Glomerular visceral epithelial cell (primary cell): ENCODE data around the gene CCDC160.
"Not testable (repeated sequence)": the region's sequence is repeated elsewhere in the genome, so short reads cannot be mapped to it uniquely, and the experiment has no call there.

Source experiments
- DNase-seq: peaks from one replicate; pipeline ENCODE4 v3.0.0-alpha.2; 2016; ENCODE audit errors: extremely low spot score

The CCDC160 gene

DNA sequence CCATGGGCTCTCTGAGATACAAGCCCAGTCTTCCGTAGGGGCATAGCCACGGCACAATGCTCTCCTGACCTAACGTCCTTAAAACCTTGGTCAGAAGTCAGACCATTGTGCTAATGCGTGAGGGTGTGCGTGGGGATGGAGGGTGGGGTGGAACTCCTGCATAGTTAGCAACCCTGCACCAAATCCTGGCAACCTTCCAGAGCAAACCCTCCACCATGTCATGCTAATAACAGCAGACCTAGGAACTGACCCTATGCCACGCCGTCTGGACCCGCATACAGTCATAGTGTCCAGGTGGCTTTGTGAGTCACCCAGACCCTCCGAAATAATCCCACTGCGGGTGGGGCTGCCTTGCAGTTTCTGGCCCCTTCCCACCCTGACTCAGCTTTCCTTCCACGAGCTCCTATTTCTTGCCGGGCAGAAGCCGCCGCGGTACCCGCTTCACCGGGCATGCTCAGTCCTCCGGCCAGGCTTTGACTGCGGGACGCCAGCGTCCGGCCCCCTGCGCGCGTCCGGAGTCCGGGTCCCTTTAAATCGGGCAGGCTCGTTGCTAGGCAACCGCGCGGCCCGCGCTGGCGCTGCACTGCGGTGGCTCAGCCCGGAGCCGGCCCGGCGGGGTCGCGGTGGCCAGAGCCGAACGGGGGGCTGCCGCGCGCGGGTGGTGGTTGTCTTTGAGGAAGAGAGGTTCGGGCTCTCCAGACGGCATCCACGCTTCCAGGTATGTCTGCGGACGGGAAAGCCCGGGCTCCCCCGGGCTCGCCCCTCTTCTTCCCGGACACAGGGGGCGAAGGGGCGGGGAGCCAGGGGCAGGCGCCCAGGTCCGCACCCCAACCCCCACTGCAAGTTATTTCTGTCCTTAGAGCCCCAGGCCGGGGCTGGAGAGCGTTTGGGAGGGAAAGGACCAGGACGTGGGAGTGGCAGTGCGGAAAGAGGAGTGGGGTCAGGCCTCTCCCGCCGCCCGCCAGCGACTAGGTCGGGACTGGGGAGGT lies at the start of gene CCDC160:
Gene CCDC160, plus strand, starts transcription at position 557 of the 989 bp plus-strand sequence. CDS start 7,619 bp downstream, outside the sequence.
- DNase-seq: peak; percentile 21

DNA sequence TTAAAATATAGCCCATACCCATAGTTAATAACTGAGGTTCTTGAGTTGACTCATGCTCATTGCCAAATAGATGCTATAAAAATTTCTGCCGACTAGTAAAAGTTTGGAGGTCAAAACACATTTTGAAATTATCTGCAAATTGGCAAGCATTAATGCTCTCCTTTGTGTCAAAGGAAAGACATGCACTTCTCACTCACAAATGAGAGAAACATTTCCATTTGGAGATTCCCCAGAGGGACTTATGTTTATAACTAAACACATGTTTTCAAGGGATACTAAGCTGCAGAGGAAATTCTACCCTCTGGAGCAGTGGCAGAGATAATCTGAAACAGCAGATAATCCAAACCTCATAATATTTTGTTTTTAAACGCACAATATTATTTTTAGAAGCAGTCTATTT lies 45.7 kb upstream of the CCDC160 start:
- no peak for DNase-seq

DNA sequence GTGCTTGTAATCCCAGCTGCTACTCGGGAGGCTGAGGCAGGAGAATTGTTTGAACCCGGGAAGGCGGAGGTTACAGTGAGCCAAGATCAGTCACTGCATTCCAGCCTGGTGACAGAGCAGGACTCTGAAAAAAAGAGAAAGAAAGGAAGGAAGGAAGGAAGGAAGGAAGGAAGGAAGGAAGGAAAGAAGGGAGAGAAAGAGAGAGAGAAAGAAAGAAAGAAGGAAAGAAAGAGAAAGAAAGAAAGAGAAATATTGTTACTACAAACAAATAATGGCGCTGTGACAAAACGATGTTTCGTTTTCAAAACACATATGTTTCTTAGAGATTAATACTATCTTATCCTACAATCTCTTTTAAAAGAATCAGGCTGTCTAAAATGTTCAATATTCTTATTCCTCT lies 42.1 kb upstream of the CCDC160 start:
- DNase-seq: no peak

DNA sequence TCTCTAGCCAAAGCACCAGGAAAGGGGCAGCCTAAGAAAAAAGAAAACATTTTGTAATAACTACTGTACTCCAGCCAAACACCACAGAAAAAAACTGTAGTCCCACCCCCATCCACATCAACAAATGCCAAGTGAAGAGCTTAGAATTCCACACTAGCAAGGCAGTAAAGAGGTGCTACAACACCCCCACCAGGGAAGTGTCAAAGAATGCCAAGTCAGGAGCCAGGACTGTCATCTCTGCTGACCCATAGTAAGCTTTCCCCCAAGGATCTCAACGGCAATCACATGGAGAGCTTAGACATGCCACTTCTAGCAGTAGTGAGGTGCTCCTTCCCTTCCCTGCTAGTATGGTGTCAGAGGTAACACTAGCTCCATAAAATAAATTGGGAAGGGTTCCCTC lies 34.4 kb upstream of the CCDC160 start:
- DNase-seq: no peak

DNA sequence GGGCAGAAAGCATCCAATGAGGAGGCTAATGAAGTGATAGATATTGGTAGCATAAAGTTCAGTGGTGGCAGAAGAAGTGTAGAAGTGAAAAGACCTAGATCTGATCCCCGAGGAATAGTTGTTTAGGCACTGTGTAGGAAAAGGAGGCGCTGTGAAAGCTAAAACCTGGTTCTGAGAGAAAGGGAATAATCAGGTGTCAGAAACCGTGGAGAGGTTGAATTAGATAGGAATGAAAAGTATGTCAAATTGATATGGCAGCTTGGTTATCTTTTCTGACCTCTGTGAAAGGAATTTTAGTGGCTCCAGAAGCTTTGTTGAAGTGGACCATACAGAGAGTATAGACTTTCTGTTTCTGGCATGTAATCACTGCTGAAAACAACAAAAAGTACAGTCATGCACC lies 30.8 kb upstream of the CCDC160 start:
- DNase-seq: no peak

DNA sequence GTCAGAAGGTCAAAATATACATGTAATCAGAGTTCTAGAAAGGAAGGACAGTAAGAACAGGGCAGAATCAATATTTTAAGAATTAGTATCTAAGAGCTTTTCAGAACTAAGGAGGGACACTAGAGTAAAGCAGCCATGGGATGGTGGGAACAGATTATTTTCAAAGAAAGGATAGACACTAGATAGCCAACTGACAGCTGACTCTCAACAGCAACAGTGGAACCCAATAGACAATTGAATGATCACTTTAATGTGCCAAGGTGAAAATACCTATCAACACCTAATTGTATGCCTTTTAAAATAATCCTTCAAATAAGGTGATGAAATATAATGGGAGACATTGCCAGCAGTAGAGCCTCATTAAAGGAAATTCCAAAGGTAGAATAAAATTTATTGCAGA lies 26.5 kb upstream of the CCDC160 start:
- no peak for DNase-seq

DNA sequence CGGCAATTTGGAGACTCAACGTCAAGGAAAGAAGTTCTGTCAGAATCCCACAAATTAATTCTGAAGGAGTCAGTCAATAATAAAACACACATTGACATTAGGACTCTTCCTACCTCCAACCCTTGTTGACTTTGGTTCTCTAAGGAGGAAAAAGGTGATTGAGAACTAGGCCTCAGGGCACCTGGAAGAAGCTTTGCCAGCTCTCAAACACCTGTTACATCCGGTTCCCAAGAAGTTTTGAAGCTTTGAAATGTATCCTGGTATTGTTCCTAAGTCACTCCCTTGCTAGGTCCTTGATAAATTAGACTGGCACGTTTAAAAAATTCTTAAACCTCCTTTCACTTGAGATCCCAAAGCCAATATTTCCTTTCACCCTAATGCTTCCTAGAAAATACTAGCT lies 1.7 kb upstream of the CCDC160 start:
- no peak for DNase-seq

DNA sequence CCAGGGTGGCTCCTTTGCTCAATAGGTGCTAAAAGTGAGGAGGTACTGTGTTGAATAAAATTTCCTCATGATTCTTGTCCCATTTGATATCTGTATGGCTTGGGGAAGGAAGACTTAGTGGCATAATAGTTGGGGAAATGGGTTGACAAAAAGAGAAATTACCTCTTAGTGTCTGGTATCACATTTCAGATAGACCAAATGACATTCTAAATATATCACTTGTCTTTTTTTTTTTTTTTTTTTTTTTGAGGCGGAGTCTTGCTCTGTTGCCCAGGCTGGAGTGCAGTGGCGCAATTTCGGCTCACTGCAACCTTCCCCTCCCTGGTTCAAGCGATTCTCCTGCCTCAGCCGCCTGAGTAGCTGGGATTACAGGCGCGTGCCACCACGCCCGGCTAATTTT lies 1.2 kb downstream of the CCDC160 start:
- DNase-seq: not testable (repeated sequence)

DNA sequence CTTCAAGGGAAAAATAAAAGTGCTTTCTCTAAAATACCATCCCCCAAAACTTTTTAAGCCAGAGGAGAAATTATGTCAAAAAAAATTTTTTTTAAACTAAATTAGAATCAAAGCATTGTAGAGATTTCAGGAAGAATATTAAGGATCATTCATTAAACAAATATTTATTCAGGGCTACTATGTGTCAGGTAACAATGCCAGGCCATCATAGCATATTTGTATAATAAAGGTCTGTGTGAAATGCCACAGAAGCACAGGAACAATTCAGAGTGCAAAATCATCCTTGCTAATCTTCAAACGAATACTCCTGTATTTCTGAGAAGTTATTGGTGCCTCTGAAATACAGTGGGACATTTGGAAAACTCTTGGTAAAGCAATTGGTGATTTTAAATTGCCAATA lies 2.0 kb downstream of the CCDC160 start:
- DNase-seq: no peak

DNA sequence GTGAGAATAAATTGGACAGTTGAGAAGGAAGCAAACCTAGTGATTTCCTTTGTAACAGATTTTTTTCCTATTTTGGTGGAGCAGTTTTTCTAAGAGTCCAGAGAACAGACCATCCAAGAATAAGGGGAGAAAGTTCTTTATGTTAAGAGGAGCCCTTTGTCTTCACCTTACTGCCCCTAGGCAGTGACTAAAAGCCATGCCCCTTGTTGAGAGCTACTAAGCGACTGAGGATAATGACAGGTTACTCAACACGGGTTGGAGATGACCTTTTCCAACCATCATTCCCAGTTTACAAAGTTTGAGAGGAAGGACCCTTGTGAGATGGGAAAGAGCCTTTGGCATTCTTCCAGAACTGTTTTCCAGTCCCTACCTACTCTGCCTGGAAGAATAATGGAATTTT lies 3.2 kb downstream of the CCDC160 start:
- DNase-seq: no peak

DNA sequence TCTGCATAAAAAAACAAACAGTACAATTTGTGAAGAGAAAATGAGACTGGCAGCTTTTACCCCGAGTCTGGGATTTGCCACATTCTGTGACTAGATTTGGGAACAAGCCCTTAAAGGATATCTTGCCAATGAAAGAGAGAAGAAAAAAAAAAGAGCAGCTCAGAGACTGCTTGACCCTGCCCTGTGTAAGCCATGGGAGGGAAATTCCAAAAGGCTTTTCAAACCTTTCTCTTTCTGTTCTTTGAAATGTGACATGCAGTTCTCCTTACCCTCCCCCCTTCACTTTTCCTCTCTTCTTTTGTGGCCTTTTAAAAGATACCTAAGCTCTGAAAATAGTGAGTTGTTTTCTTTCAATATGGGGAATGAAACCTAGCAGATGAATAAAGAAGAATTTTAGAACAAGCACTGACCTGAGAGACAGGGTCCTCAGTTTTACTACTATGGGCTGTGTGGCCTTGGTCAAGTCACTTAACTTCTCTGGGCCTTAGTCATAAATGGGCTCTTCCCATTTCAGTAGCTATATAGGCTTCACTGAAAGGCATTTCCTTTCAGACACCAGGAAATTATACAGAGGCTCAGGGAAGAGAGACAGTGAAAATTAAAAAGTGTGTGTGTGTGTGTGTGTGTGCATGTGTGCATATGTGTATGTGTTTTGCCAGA lies 5.1 kb downstream of the CCDC160 start:
- DNase-seq: no peak

DNA sequence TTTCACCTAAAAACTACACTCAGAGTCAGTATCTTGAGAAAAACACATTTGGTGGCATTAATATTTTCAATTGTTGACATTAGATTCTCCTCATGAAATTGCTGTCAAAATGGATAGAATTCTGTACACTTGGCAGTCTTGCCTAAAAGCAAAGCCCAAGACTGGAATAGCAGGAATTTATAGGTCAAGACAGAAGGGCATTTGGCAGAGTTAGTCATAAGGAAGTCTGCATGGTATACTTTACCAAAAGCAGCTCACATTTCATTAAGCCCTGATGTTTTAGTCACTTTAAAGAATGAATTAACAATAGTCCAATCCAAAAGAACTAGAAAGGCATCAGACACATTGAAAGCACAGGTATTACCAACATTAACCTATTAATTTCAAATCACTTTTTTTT lies 7.1 kb downstream of the CCDC160 start:
- DNase-seq: no peak

DNA sequence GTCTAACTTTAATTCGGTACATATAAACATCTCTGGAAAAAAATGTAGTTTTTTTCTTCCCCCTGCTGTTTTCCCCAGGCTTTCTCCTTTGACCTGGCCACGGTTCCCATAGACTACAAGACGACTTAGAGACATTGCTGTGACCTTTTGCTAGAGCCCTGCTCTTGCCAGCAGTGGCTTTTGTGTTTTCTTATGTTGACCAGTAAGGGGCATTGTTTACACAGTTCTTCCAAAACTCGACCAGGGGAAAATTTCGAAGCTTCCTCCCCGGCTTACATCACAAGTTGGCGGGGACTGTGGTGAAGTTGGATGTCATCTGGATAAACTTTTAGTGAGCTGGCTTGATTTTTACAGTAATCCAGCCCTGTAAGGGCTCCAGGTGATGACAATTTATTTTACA lies 9.3 kb downstream of the CCDC160 start:
- DNase-seq: no peak

DNA sequence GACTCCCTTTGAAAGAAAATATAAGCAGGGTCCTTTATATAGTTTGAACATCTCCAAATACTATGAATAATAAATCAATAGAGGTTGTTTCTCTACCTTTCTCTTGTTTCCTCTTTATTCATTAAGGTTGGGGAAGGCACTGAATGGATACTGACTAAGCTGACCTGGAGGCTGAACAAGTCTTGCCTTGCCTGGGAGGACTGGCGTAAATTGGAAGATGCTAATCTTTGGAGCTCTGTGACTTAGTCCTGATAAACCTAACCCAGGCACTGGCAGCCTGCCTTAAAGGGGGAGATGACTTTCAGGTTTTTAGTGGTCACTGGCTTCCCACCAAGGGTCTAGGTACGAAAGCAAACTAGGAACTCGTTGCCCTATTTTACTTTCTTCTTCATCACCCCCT lies 10.5 kb downstream of the CCDC160 start:
- no peak for DNase-seq

DNA sequence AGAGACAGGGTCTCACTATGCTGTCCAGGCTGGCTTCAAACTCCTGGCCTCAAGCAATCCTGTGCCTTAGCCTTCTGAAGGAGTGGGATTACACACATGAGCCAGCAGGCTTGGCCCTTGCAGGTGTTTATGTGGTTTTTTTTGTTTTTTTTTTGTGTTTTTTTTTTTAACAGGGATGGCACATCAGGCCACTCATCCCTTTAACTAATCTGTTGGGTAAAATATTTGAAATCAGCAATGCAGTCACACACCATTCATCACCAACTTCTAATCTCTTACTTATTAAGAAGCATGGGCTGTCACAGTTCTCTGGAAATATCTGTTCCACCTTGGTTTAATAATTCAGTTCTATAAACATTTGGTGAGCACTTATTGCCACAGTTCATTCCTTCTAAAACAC lies 12.3 kb downstream of the CCDC160 start:
- DNase-seq: no peak

DNA sequence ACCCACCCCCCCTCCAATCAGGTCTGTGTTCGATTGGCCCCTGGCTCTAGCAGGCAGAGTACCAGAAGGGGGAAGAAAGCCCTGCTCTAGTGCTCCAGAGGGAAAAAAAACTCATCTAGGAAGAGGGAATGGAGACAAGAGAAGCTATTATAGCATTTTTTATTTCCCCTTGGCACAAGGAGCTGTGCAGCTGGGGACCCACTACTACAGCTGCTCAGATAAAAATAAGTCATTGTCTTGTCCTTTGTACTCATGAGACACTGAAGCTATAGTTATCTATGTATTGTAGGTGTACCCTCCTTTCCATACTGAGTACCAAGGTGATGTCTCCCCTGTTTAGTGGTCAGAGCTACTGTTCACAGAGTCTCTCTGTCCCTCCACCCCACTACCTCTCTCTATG lies 14.3 kb downstream of the CCDC160 start:
- no peak for DNase-seq

DNA sequence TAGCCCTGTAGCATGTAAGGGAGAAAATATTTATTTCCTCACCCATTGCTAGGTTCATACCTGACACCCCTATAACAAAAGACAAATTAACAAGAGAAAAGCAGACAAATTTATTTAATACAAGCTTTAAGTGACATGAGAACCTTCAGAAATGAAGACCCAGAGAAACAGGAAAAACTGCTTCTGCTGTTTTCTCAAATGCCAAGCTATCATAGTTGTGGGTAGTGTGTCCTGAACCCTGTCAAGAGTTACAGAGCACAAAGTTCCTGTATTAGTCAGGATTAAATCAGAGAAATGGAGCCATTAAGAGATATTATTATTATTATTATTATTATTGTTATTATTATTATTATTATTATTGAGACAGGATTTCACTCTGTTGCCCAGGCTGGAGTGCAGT lies 17.5 kb downstream of the CCDC160 start:
- DNase-seq: no peak

DNA sequence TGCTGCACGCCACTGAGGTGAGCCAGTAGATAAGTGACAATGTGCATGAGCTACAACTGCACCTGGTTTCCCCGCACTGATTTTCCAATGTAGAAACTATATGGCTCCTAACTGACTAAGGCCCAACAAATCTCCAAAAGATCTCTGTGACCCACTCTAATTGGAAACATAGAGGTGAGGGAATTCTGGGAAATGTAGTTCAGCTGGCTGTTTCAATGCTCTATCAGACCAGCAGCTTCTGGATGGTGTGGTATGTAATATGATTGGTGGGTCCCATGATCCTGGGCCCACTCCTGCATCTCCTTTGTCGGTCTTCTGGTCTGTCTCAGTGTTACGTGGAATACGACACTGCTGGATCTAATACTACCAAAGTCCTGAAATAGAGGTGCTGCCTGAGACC lies 18.6 kb downstream of the CCDC160 start:
- DNase-seq: no peak

DNA sequence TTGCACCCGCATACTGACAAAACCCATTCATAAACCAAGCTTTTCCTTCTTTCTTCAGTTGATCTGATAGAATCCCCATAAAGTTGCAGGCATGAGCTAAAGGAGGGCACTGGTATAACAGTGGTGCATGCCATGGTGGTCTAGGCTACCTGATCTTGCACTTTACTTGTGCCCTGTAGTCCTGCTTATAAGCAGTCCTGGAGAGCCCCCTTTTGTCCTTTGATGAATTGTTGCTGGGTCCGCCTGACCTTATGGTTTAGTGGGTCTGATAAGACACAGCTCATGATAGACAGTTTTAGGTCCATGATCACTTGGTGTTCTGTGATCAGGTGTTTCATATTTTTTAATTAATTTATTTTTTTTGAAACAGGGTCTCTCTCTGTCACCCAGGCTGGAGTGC lies 19.7 kb downstream of the CCDC160 start:
- no peak for DNase-seq

DNA sequence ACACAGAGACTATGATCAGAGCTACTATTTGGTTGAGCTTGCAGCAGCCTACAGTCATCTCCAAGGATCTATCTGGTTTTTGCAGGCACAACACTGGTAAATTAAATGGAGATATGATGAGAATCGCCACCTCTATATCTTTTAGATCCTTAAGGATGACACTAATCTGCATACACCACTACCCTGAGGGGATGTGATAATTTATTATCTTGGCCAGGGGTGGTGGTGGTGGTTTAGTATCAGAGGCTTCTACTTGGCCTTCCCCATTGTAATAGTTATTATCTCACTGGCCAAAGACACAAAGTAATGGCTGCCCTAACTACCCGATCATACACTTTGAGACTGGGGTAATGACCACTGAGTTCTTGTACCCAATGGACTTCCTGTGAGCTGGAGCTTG lies 21.2 kb downstream of the CCDC160 start:
- DNase-seq: no peak

DNA sequence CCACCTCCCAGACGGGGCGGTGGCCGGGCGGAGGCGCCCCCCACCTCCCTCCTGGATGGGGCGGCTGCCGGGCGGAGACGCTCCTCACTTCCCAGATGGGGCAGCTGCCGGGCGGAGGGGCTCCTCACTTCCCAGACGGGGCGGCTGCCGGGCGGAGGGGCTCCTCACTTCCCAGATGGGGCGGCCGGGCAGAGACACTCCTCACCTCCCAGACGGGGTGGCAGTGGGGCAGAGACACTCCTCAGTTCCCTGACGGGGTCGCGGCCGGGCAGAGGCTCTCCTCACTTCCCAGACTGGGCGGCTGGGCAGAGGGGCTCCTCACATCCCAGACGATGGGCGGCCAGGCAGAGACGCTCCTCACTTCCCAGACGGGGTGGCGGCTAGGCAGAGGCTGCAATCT lies 49.0 kb downstream of the CCDC160 start:
- DNase-seq: not testable (repeated sequence)

DNA sequence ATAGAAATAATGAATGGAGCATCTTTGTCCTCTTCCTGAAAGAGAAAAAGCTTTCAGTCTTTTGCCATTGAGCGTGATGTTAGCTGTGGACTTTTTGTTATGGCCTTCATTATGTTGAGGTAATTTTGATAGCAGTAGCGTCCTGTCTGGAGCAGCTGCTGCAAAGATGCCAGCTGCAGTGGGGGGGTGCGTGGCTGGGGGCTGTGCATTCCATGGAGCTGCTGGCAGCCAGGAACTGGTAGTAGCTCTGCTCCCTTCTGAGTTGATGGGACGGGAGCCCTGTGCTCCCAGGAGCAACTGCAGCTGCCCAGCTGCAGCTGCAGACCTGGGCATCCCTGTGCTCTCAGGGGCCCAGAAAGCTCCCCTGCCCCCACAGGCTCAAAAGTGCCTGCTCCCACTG lies 50.4 kb downstream of the CCDC160 start:
- DNase-seq: no peak

DNA sequence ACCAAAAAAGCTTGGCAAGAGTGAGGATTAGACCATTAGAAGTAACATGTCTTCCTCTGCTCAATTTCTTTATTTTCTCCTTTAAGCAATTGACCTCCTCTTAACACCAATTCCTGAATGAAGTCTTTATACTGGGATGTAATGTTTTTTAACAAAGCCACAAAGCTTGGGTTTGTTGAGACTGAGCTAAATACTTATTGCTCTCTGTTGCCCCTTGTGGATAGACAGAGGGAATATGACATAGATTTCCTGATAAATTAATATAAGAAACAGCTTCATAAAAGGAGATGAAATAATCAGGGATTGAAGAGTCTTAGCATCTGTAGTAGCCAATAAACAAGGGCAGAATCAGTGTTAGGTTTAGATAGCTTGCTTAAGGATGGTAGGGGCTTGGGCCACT lies 57.6 kb downstream of the CCDC160 start:
- DNase-seq: no peak
